ENCODE results near the gene ADIRF.
"Not testable (repeated sequence)": the region's sequence is repeated elsewhere in the genome, so short reads cannot be mapped to it uniquely, and the experiment has no call there.

The ADIRF gene

GRCh38 chr10:86968271-86968993 is at the start of gene ADIRF:
Gene ADIRF, plus strand, starts transcription at chr10:86968482. Its CDS starts 63 bp downstream, at chr10:86968545.
- H3K9me3 Mint-ChIP-seq = no peaks in the 10 kb centered on the region
- peak within 1 kb of the TSS; percentile 23 for H3K4me3 Mint-ChIP-seq
- peak; percentile 52 for DNase-seq
- no peak within 1 kb of the TSS for H3K27ac Mint-ChIP-seq
- H3K4me1 Mint-ChIP-seq (ENCODE audit: low read depth) = peaks cover 44% of the 10 kb centered on the region
- H3K36me3 Mint-ChIP-seq (ENCODE audit: low read depth) = no peaks in the 10 kb centered on the region
- peaks cover 7% of the 10 kb centered on the region for H3K27me3 Mint-ChIP-seq

DNA sequence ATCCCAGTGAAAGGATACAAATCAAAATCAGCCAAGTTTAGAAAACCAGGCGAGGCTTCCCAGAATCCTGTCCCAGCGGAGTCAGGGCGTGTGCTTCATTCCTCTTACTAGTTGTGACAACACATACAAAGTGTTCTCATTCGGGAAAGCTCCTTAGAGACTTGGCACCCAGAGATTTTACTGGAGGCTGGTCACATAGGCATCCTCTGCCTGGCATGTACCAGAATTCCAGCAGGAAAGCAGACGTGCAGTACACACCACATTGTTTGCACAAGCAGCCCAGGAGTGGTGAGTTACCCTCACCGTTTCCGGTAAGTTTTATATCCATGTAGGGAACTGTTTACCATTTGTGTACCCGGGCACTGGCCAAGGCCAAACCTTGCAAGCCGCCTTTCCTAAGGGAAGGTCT is 45.7 kb upstream of the ADIRF start:
- Mint-ChIP-seq H3K4me3 (no peak overlapping the region), H3K27ac (no peak overlapping the region), H3K27me3 (no peaks in the 10 kb centered on the region), H3K4me1 (ENCODE audit: low read depth) (no peaks in the 10 kb centered on the region), H3K9me3 (no peaks in the 10 kb centered on the region), H3K36me3 (ENCODE audit: low read depth) (peaks cover 23% of the 10 kb centered on the region)
- DNase-seq = no peak

DNA sequence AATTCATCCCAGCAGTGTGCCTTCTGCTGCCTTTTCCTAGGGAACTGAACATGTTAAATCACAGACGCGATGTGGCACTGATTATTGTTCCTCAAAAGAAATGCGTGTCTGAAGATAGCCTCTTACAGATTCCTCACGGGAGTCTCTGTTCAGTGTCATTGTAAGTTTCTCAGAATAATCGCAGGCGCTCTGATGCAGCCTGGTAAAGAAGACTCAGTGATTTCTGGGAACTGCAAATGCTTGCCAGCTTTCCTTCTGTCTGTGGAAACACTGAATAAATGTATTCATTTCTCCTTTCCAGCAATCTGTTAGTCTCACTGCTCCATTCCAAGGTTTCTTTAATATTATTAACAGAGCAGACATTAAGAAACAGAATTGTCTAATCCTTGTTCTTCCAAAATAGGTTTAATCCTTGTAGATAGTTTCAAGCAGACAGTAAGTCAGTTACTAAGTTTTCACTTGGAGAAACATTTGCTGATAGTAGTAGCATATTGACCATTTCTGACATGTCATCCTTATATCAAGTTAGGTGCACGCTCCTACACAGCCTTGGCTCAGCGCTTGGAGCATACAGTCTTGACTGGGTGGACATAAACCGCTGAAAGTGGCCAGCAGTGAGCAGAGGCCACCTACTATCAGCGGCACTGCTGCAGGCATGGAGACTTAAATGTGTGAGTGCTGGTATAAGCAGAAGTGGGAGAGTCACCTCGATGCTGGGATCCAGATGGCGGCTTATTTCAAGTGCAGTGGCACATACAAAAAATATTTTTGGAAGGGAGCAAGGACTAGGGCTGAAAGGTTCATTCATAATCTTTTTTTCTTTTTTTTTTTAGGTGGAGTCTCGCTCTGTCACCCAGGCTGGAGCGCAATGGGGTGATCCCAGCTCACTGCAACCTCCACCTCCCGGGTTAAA is 38.6 kb upstream of the ADIRF start:
- no peak for DNase-seq
- Mint-ChIP-seq H3K4me3 (no peak overlapping the region), H3K36me3 (ENCODE audit: low read depth) (peaks cover 3% of the 10 kb centered on the region), H3K27ac (no peak overlapping the region), H3K4me1 (ENCODE audit: low read depth) (no peaks in the 10 kb centered on the region), H3K9me3 (no peaks in the 10 kb centered on the region), H3K27me3 (no peaks in the 10 kb centered on the region)

DNA sequence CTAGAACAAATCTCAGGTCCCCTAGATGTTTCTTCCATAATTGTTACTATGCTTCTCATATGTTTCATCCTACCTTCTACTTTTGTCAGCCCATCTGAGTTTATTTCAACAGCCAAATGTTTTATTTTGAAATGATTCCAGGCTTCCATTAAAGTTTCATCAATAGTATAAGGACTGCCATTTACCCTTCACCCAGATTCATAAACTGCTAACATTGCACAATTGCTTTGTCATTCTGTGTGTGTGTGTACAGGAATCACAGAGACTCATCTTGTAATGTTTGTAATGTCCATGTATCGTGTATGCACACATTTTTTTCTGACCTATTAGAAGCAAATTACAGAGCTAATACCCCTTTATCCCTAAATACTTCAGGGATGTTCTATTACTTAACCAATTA is 36.4 kb upstream of the ADIRF start:
- Mint-ChIP-seq H3K9me3 (no peaks in the 10 kb centered on the region), H3K27me3 (no peaks in the 10 kb centered on the region), H3K4me1 (ENCODE audit: low read depth) (no peaks in the 10 kb centered on the region), H3K36me3 (ENCODE audit: low read depth) (peaks cover 3% of the 10 kb centered on the region), H3K4me3 (no peak overlapping the region), H3K27ac (no peak overlapping the region)
- no peak for DNase-seq

- H3K9me3 Mint-ChIP-seq = no peaks in the 10 kb centered on the region
- no peaks in the 10 kb centered on the region for H3K27me3 Mint-ChIP-seq
- H3K27ac Mint-ChIP-seq = no peak overlapping the region
- no peak for DNase-seq
- H3K4me1 Mint-ChIP-seq (ENCODE audit: low read depth) = no peaks in the 10 kb centered on the region
- no peak overlapping the region for H3K4me3 Mint-ChIP-seq
- H3K36me3 Mint-ChIP-seq (ENCODE audit: low read depth) = peaks cover 3% of the 10 kb centered on the region
Measured at GRCh38 chr10:86932674-86933073, 35.6 kb upstream of the ADIRF start.

DNA sequence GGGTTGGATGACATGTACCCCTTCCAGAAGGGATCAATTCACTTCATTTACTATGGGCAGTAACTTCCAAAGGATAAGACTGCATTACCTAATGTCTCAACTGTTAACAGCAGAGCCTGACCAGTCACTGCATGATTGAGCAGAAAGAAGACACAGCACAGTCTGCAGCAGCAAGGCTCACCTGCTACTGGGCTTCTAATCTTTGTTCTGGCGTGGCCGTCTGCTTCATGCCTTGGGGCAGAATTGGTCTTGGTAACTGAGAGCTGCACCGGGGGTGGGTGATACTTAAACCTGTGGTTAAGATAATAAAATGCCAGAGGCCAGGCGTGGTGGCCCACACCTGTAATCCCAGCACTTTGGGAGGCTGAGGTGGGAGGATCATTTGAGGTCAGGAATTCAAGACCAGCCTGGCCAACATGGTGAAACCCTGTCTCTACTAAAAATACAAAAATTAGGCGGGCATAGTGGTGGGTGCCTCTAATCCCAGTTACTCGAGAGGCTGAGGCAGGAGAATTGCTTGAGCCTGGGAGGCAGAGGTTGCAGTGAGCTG is 34.0 kb upstream of the ADIRF start:
- H3K27ac Mint-ChIP-seq; H3K4me3 Mint-ChIP-seq; H3K9me3 Mint-ChIP-seq; H3K27me3 Mint-ChIP-seq; H3K36me3 Mint-ChIP-seq (ENCODE audit: low read depth); DNase-seq; H3K4me1 Mint-ChIP-seq (ENCODE audit: low read depth): not testable (repeated sequence)

- DNase-seq = no peak
- Mint-ChIP-seq H3K4me1 (ENCODE audit: low read depth) (peaks cover 2% of the 10 kb centered on the region), H3K9me3 (no peaks in the 10 kb centered on the region), H3K36me3 (ENCODE audit: low read depth) (no peaks in the 10 kb centered on the region), H3K27ac (no peak overlapping the region), H3K4me3 (no peak overlapping the region), H3K27me3 (no peaks in the 10 kb centered on the region)
Measured at GRCh38 chr10:86936661-86937501, 31.4 kb upstream of the ADIRF start.

GRCh38 chr10:86937502-86938154 is 30.7 kb upstream of the ADIRF start:
- H3K27me3 Mint-ChIP-seq = no peaks in the 10 kb centered on the region
- H3K36me3 Mint-ChIP-seq (ENCODE audit: low read depth) = no peaks in the 10 kb centered on the region
- peaks cover 2% of the 10 kb centered on the region for H3K4me1 Mint-ChIP-seq (ENCODE audit: low read depth)
- no peak overlapping the region for H3K27ac Mint-ChIP-seq
- H3K9me3 Mint-ChIP-seq = no peaks in the 10 kb centered on the region
- no peak overlapping the region for H3K4me3 Mint-ChIP-seq
- DNase-seq = no peak

DNA sequence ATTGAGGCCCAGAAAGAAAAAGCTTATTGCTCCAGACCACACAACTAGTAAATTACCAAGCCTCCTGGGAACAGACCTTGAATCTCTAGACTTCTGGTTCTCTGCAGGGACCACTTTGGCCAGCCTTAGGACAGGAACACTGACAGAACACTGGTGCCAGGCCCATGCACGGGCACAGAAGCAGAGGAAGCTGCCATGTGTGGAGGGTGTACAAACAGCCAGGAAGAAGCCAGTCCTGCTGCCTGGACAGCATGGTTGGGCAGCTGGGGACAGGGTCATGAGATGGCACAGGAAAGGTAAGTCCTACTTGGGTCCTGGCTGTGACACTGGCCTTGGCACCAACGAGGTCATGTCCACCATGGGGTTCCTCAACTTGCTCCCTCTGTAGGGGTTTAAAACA is 30.0 kb upstream of the ADIRF start:
- no peak overlapping the region for H3K27ac Mint-ChIP-seq
- no peaks in the 10 kb centered on the region for H3K36me3 Mint-ChIP-seq (ENCODE audit: low read depth)
- no peak for DNase-seq
- no peaks in the 10 kb centered on the region for H3K27me3 Mint-ChIP-seq
- no peaks in the 10 kb centered on the region for H3K9me3 Mint-ChIP-seq
- H3K4me3 Mint-ChIP-seq = no peak overlapping the region
- H3K4me1 Mint-ChIP-seq (ENCODE audit: low read depth) = peaks cover 2% of the 10 kb centered on the region

GRCh38 chr10:86940076-86940475 is 28.2 kb upstream of the ADIRF start:
- DNase-seq; H3K9me3 Mint-ChIP-seq; H3K4me3 Mint-ChIP-seq; H3K36me3 Mint-ChIP-seq (ENCODE audit: low read depth); H3K4me1 Mint-ChIP-seq (ENCODE audit: low read depth); H3K27ac Mint-ChIP-seq; H3K27me3 Mint-ChIP-seq: not testable (repeated sequence)

DNA sequence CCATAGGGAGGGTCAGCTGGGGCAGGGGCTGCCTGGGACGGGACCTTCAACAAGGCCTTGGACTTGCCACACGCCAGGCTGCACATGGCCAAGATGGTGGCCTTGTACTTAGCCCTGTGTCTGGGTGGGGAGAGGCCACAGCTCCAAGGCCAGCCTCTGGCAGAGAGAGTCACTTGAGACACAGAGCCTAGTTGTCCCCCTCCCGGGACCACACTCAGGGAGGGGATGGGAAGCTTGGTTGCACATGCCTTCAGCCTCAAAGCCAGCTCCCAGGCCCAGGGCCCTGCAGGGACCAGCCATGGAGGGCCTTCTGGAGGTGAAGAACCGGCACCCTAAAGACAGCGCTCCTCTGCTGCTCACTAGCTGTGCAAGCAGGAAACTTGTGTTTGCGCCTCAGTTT is 27.6 kb upstream of the ADIRF start:
- DNase-seq = no peak
- H3K36me3 Mint-ChIP-seq (ENCODE audit: low read depth) = no peaks in the 10 kb centered on the region
- peaks cover 7% of the 10 kb centered on the region for H3K4me1 Mint-ChIP-seq (ENCODE audit: low read depth)
- H3K27ac Mint-ChIP-seq = no peak overlapping the region
- no peak overlapping the region for H3K4me3 Mint-ChIP-seq
- no peaks in the 10 kb centered on the region for H3K9me3 Mint-ChIP-seq
- H3K27me3 Mint-ChIP-seq = no peaks in the 10 kb centered on the region

DNA sequence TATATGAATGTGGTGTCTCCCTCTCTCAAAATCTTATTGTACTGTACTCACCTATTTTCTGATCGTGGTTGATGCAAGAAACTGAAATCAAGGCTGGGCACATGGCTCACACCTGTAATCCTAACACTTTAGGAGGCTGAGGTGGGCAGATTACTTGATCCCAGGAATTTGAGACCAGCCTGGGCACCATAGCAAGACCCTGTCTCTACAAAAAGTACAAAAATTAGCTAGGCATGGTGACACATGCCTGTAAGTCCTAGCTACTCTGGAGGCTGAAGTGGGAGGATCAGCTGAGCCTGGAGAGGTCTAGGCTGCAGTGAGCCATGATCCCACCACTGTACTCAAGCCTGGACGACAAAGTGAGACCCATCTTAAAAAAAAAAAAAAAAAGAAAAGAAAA is 26.9 kb upstream of the ADIRF start:
- Mint-ChIP-seq H3K36me3 (ENCODE audit: low read depth) (no peaks in the 10 kb centered on the region), H3K27me3 (no peaks in the 10 kb centered on the region), H3K27ac (no peak overlapping the region), H3K4me1 (ENCODE audit: low read depth) (peaks cover 7% of the 10 kb centered on the region), H3K9me3 (no peaks in the 10 kb centered on the region), H3K4me3 (no peak overlapping the region)
- DNase-seq = no peak

GRCh38 chr10:86941991-86942421 is 26.3 kb upstream of the ADIRF start:
- Mint-ChIP-seq H3K27ac (no peak overlapping the region), H3K36me3 (ENCODE audit: low read depth) (no peaks in the 10 kb centered on the region), H3K4me1 (ENCODE audit: low read depth) (peaks cover 7% of the 10 kb centered on the region), H3K9me3 (no peaks in the 10 kb centered on the region), H3K27me3 (peaks cover 5% of the 10 kb centered on the region), H3K4me3 (no peak overlapping the region)
- DNase-seq = no peak

Data from activated T-cell treated with anti-CD3 and anti-CD28 coated beads, Interleukin-2, amount 50 U/mL, for 24 hours (primary cell).